DND-41 (cell line): ENCODE data around the gene CD180.

Experiments
- ATAC-seq: fragments of 200-7000 bp; cut with Tn5 transposase; 3 replicates; pipeline ENCODE4 v1.9.1; 2021; ENCODE audit warnings: low read depth; ENCODE audit not compliant: insufficient read depth
- DNase-seq: peaks from one replicate; pipeline ENCODE4 v3.0.0-alpha.2; 2020
- H2AFZ ChIP-seq: 2 replicates; pipeline ENCODE4 v1.6.0; 2012; ENCODE audit warnings: low read depth, low read length
- H3K27ac ChIP-seq: 2 replicates; pipeline ENCODE4 v1.5.1; 2012; ENCODE audit warnings: low read length, inconsistent platforms
- H3K27me3 ChIP-seq: fragments of 200-600 bp; sonication (generic); 2 replicates; pipeline ENCODE4 v1.6.0; 2012; ENCODE audit warnings: low read length, mild to moderate bottlenecking, inconsistent platforms; ENCODE audit not compliant: insufficient read depth, poor library complexity
- H3K36me3 ChIP-seq: 2 replicates; pipeline ENCODE4 v1.5.1; 2012; ENCODE audit warnings: low read length, inconsistent platforms; ENCODE audit not compliant: insufficient read depth
- H3K4me1 ChIP-seq: 2 replicates; pipeline ENCODE4 v1.5.1; 2012; ENCODE audit warnings: mild to moderate bottlenecking, low read length; ENCODE audit not compliant: insufficient read depth
- H3K4me2 ChIP-seq: 2 replicates; pipeline ENCODE4 v1.6.0; 2012; ENCODE audit warnings: mild to moderate bottlenecking, moderate library complexity, low read length, inconsistent platforms; ENCODE audit not compliant: insufficient read depth
- H3K4me3 ChIP-seq, 2 experiments: fragments of 200-600 bp in 1 of 2; shearing (Covaris generic) in 1 of 2; 2 replicates each; pipeline ENCODE4 v1.5.1; 2012 to 2016; ENCODE audit warnings: inconsistent platforms in 2 of 2, low read length in 2 of 2, mild to moderate bottlenecking in 2 of 2, low read depth in 1 of 2, moderate library complexity in 1 of 2
- H3K79me2 ChIP-seq: 2 replicates; pipeline ENCODE4 v1.6.0; 2012; ENCODE audit warnings: low read length, inconsistent platforms; ENCODE audit not compliant: insufficient read depth
- H3K9ac ChIP-seq: 2 replicates; pipeline ENCODE4 v1.6.0; 2012; ENCODE audit warnings: low read depth, mild to moderate bottlenecking, inconsistent platforms, low read length, moderate library complexity
- H3K9me3 ChIP-seq: 2 replicates; pipeline ENCODE4 v1.5.1; 2012; ENCODE audit warnings: low read length, moderate library complexity, mild to moderate bottlenecking, inconsistent platforms; ENCODE audit not compliant: insufficient read depth, severe bottlenecking
- H4K20me1 ChIP-seq: 2 replicates; pipeline ENCODE4 v1.6.0; 2012; ENCODE audit warnings: low read length; ENCODE audit not compliant: insufficient read depth
- EZH2 ChIP-seq: IDR thresholded peaks from 3 replicates; pipeline ENCODE4 v1.6.1; 2012; ENCODE audit warnings: borderline replicate concordance, low read depth, mild to moderate bottlenecking, moderate library complexity, low read length, inconsistent platforms; ENCODE audit not compliant: severe bottlenecking
- TF ChIP-seq, protein P1 (sequence below): IDR thresholded peaks from 2 replicates; pipeline ENCODE4 v1.5.1; 2012; ENCODE audit warnings: borderline replicate concordance, low read length, moderate library complexity, mild to moderate bottlenecking; ENCODE audit not compliant: poor library complexity, severe bottlenecking; ENCODE audit errors: extremely low read depth

CD180 gene

GRCh38 chr5:67215519-67216471, 19.2 kb upstream of the CD180 start:
- Histone ChIP-seq H3K9me3 (no peaks in the 10 kb centered on the region), H3K27me3 (no peaks in the 10 kb centered on the region), H3K27ac (peak overlapping the region; percentile 85), H3K4me3 (peak overlapping the region in 1 of 2 experiments; percentile 44; a peak in 2 of 4 replicates), H3K9ac (peak overlapping the region; percentile 55), H3K36me3 (no peaks in the 10 kb centered on the region), H4K20me1 (no peaks in the 10 kb centered on the region), H3K4me2 (peak overlapping the region; percentile 61), H3K4me1 (peaks cover 29% of the 10 kb centered on the region), H2AFZ (peak overlapping the region; percentile 80), H3K79me2 (no peaks in the 10 kb centered on the region)
- DNase-seq (peak; percentile 87), ATAC-seq (peak; percentile 99)
- TF ChIP-seq EZH2, result no peak
- TF ChIP-seq, protein P1, sequence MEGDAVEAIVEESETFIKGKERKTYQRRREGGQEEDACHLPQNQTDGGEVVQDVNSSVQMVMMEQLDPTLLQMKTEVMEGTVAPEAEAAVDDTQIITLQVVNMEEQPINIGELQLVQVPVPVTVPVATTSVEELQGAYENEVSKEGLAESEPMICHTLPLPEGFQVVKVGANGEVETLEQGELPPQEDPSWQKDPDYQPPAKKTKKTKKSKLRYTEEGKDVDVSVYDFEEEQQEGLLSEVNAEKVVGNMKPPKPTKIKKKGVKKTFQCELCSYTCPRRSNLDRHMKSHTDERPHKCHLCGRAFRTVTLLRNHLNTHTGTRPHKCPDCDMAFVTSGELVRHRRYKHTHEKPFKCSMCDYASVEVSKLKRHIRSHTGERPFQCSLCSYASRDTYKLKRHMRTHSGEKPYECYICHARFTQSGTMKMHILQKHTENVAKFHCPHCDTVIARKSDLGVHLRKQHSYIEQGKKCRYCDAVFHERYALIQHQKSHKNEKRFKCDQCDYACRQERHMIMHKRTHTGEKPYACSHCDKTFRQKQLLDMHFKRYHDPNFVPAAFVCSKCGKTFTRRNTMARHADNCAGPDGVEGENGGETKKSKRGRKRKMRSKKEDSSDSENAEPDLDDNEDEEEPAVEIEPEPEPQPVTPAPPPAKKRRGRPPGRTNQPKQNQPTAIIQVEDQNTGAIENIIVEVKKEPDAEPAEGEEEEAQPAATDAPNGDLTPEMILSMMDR, result peak; percentile 8

- no peaks in the 10 kb centered on the region for H3K36me3 ChIP-seq
- H4K20me1 ChIP-seq, result no peaks in the 10 kb centered on the region
- TF ChIP-seq, protein P1, result no peak
- no peak for ATAC-seq
- no peaks in the 10 kb centered on the region for H3K79me2 ChIP-seq
- H3K27me3 ChIP-seq, result no peaks in the 10 kb centered on the region
- H3K4me2 ChIP-seq, result peak overlapping the region; percentile 61
- H3K27ac ChIP-seq, result peak overlapping the region; percentile 85
- H3K4me1 ChIP-seq, result peaks cover 28% of the 10 kb centered on the region
- H2AFZ ChIP-seq, result peak overlapping the region; percentile 80
- H3K9ac ChIP-seq, result peak overlapping the region; percentile 55; the same call in 1 of the 2 replicates
- peak; percentile 25 for DNase-seq
- no peak overlapping the region; a peak in 1 of 4 replicates for H3K4me3 ChIP-seq
- no peaks in the 10 kb centered on the region for H3K9me3 ChIP-seq
Measured at GRCh38 chr5:67214707-67215447, 18.3 kb upstream of the CD180 start.

GRCh38 chr5:67214036-67214435, 17.4 kb upstream of the CD180 start:
- H3K27me3 ChIP-seq, result no peaks in the 10 kb centered on the region
- no peaks in the 10 kb centered on the region for H3K36me3 ChIP-seq
- no peaks in the 10 kb centered on the region for H3K9me3 ChIP-seq
- H3K79me2 ChIP-seq, result no peaks in the 10 kb centered on the region
- no peaks in the 10 kb centered on the region for H4K20me1 ChIP-seq
- H2AFZ ChIP-seq, result no peak overlapping the region
- ATAC-seq, result no peak
- no peak overlapping the region for H3K4me3 ChIP-seq
- H3K4me2 ChIP-seq, result no peak overlapping the region
- no peak for TF ChIP-seq EZH2
- TF ChIP-seq, protein P1, result no peak
- 0 out of 2 replicates have a peak overlapping the region, but pooled peaks have one; percentile 11 for H3K27ac ChIP-seq
- H3K4me1 ChIP-seq, result peaks cover 36% of the 10 kb centered on the region
- DNase-seq, result no peak
- no peak overlapping the region for H3K9ac ChIP-seq
